Right renal cortex interstitium (tissue), 3 donors: ENCODE measurements around the gene HCRT. TPM values are rescaled to one million over a fixed set of nuclear protein-coding genes. Genes with fewer than 3 reads are reported as not detected.
"Not testable (repeated sequence)": the region's sequence is repeated elsewhere in the genome, so short reads cannot be mapped to it uniquely, and the experiment has no call there.

Source experiments
- DNase-seq, 3 donors: peaks; one replicate each; pipeline ENCODE4 v3.0.0-alpha.2; 2013; ENCODE audit warnings: low read depth in 3 of 3, low spot score in 2 of 3
- polyA plus RNA-seq, 3 donors: library from polyadenylated mRNA; unstranded; fragments of 120-200 nt; gene quantifications; one replicate each; pipeline ENCODE4 v1.2.1, GENCODE V29; 2013; ENCODE audit not compliant: insufficient read length in 3 of 3

HCRT gene, protein sequence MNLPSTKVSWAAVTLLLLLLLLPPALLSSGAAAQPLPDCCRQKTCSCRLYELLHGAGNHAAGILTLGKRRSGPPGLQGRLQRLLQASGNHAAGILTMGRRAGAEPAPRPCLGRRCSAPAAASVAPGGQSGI
- not detected for polyA plus RNA-seq

DNA sequence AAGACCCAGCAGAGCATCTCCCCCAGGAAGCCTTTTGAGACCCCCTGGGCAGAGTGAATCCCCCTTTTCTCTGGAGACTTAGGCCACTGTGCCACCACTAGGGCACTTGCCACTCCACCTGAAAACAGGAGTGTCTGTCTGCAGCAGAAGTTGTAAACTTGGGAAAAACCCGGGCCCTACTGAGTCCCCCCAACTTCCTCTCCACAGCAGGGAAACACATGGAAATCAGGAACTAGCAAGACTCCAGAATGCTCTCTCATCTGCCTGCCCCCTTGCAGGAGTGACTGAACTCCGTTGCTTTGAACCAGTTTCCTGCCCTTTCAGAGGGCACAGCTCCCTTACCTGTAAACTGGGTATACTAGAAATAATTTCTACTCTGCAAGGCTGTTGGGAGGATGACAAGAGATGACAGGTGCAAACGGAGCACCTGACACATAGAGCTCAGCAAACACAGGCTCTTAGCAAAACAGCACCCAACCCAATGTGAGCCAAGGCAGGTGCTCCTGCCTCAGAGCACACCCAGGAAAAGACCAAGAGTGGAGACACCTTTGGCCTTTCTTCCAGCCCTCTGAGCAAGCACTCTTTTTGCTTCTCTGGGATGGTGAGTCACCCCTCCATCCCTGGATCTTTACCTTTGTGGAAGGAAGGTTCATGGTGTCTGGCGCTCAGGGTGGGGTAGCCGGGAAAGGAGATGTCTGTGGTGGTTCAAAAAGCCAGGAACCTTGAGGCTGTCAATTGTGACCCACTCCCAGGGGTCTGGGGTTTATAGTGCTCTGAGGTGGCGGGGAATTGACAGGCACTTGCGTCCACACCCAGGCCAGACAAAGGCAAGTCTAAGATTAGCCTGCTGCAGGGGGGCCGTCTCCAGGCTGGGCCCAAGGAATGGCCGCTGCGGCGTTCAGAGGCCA, at the start of gene HCRT:
Gene HCRT, minus strand, starts transcription at position 740 of the 908 bp plus-strand sequence. Its CDS starts 87 bp downstream, at position 653.
- no peak for DNase-seq

DNA sequence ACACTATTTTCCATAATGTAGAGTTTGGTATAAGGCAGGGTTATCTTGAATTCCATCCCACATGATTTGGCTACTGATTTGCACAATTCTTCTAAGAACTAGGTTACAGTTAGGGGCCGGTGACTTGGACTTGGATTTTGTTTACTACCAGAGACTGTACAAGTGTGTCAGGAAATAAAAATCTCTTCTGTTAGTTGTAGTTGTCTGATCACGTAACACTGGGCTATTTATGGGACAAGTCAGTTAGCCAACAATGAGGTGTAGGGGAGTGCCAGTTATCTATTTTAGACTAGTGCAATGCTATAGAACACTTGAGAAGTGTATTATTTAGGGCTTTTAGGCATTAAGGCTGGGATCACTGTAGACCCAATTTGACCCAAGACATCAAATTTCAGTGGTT, 48.7 kb upstream of the HCRT start:
- DNase-seq: no peak

DNA sequence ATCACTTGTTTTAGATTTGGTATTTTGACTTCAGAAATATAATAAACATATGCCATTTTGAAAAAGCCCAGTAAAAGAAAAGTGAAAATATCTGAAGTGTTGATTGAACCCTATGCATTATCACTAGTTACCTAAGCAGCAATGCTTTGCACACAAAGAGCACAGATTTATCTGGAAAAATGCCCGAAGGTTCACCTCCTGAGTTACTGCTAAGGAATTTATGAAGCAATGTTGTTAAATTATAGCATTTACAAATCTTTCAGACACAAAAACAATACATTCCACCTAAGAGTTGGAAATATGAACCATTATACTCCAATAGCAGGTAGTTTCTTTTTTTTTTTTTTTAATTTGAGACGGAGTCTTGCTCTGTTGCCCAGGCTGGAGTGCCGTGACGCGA, 47.9 kb upstream of the HCRT start:
- no peak for DNase-seq

DNA sequence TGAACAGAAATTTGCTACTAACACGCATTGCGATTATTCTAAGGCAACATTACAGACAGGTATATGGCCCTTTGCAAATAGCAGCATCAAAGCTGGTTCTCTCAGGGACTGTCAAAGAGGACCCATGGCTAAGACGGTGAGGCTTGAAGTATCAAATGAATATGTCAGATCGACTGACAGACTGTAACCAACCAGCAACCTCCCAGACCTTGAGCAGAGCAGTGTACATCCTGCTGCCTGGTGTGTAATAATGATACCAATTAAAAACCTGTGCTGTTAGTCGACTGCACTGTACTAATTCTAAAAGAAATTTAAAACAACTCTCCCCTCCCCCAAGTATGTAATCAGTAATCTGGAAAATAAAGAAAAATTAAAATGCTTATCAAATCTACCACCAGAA, 45.0 kb upstream of the HCRT start:
- no peak for DNase-seq

DNA sequence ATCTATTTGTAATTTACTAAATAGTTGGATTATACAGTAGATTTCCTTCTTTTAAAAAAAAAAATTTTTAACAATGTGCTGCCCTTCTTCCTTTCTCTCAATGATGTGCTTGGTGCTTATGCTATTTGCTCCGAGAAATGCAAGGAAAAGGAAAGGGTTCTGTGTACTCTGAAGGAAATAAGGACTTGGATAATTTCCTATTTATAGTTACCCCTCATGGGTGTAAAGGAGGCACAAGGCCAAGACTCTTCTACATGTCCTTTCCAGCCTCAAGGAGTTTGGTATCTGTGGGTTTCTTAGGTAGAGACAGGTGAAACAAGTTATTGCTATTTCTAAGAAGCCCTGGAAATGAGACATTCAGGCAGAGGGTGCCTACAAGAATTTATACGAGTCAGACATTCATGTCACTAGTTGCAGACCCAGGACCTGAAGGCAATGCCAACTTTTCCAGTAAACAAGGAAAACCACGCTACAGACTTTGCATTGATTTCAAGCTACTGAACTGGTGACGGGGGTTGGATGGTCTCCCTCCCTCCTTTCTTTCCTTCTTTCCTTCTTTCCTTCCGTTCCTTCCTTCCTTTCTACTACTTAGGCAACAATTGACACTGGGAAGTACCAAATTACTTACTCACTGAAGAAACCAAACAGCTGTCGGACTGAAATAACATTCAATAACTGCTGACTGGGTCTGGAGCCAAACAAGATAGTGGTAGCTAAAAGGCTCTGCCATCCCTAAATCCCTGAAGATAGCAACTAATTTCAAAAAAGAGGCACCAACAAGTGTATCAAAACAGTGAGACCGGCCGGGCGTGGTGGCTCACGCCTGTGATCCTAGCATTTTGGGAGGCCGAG, 42.8 kb upstream of the HCRT start:
- no peak for DNase-seq

DNA sequence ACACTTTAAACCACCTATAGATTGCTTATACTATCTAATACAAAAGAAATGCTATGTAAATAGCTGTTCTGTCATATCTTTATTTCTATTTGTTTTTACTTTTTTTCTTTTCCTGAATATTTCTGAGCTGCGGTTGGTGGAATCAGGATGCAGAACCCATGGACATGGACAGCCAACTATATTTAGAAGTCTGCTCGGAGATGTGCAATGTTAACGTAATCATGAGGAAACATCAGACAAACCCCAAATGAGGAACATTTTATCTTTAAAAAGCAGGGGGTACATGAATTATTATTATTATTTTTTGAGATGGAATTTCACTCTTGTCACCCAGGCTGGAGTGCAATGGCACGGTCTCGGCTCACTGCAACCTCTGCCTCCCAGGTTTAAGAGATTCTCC, 40.4 kb upstream of the HCRT start:
- DNase-seq: no peak

DNA sequence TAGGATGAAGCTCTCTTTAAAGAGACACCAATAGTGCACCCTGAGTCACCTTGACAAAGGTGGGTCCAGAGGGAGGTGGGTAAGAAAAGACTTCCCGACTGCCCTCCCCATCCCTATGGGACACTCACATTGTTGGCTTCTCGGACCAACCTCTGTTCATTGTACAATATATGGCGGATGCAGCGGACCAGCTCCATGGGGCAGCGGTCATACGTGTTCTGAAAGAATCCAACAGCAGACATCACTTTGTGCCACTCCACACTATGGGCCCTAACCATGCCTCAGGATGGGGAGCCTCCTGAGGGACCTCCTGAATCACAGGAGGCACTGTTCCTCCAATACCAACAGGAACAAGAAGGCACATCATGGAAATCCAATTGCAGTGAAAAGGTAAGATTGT, 39.4 kb upstream of the HCRT start:
- DNase-seq: no peak

DNA sequence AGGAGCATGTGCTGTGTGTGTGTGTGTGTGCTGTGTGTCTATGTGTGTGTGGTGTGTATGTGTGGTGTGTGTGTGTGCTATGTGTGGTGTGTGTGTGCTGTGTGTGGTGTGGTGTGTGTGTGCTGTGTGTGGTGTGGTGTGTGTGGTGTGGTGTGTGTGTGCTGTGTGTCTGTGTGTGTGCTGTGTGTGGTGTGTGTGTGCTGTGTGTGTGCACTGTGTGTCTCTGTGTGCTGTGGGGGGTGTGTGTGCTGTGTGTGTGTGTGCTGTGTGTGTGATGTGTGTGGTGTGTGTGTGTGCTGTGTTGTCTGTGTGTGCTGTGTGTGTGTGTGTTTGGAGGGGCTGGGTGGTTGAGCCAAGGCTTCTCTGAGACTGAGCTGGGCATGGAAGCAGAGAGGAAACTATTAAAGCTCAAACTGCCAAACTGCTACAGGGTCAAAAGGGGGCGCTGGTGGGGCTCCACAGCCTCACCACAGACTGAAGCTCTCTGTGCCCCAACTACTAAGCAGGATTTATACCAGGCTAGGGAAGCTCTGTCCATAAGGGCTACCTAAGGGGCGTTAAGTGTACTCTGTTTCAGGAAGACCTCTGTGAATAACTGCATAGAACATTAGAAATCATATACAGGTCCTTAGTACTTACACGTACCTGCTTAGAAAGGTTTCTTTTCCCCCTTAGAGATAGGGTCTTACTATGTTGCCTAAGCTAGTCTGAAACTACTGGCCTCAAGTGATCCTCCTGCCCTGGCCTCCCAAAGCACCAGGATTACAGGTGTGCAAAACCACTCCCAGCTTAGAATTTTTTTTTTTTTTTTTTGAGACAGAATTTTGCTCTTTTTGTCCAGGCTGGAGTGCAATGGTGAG, 36.9 kb upstream of the HCRT start:
- no peak for DNase-seq

DNA sequence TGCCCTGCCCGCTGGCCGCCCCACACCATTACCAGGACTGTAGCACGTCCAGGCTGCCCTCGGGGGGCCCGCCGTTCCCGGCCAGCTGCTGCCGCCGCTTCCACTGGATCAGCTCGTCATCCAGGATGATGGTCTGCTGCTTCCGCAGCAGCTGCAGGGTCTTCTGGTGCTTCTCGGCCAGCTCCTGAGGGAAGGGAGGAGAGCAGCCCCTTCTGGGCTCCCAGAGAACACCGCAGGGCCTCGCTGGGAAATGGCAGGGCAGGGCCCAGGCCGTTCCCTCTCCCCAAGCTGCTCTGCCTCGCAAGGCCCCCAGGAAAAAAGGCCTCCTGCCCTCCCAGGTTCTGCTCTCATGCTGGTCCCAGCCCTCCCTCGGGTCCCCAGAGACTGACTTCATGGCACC, 34.0 kb upstream of the HCRT start:
- not testable (repeated sequence) for DNase-seq

DNA sequence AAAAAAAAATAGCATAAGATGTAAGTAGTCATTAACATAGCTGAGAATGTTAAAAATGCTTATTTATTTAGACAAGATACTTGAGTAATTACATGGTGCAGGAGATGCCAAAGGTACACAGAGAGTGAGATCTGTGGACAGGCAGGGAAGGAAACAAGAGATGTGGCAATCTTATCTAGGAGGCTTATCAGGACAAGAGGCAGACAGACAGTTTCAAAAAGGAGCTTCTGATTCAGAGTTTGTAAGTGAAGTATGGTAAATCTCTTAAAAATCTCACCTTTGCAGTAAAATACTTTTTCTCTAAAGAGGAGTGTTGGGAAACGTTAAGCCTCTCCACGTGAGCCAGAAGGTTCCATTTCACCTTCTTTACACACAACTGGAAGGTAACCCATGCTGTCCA, 28.9 kb upstream of the HCRT start:
- DNase-seq: no peak

DNA sequence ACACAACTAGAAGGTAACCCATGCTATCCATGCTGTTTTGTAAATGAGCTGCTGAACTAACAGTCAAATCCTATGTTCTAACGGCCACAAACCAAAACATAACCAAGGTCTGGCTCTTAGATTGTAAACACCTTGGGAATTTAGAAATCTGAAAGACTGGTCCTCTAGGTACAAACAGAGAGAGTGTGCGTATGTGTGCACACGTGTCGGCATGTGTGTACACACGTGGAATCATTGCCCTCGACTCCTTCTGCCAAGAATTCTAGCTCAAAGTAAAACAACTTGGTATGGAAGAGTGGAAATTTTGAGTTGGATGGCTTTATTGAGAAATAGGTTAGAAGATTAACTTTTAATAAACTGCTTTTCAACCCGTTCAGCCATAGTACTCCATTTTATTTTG, 27.1 kb upstream of the HCRT start:
- DNase-seq: no peak

DNA sequence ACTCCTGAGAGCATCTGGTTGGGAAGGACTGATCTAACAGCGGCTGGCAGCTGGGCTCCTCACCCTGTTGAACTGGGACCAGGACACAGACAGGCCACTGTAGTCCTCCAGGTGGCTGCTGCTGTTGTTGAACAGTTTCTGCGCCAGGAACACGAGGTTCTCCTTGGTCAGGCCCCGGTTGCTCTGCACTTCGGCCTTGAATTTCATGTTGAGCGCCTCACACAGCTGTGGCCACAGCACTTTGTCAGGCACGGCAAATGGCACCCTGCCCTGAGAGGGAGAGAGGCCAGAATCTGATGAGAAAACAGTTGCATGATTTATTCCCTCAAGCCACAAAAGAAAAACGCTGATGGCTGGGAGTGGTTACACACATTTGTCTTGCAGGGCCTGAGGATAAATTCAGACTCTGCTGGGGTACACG, 26.7 kb upstream of the HCRT start:
- not testable (repeated sequence) for DNase-seq

DNA sequence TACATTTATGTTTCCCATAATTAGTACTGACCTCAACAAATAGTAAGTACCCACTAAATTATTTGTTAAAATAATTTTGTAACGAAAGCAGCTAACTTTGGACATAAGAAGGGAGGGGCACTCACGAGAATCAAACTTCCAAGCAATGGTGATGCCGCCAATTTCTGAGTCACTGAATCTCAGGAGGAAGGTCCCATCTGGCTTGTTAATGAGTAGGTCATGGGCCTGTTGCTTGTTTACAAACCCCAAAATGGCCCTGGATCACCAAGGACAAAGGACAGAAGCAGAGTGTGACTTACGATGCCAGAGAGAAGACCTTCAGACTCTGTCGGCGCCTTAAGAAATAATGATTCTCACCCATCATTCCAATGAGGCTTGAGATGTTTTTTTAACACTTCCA, 24.8 kb upstream of the HCRT start:
- no peak for DNase-seq

DNA sequence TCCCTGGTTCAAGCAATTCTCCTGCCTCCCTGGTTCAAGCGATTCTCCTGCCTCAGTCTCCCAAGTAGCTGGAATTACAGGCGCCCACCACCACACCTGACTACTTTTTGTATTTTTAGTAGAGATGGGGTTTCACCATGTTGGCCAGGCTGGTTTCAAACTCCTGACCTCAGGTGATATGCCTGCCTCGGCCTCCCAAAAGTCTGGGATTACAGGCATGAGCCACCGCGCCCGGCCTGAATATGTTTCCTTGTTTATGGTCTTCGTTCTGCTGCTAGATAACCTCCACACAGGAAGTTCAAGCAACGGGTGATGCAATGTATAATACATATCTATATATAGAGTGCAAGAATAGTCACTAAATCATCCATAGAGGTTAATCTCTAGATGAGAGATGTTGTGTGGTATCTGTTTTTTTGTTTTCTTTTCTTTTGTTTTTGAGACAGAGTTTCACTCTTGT, 20.9 kb upstream of the HCRT start:
- DNase-seq: not testable (repeated sequence)

DNA sequence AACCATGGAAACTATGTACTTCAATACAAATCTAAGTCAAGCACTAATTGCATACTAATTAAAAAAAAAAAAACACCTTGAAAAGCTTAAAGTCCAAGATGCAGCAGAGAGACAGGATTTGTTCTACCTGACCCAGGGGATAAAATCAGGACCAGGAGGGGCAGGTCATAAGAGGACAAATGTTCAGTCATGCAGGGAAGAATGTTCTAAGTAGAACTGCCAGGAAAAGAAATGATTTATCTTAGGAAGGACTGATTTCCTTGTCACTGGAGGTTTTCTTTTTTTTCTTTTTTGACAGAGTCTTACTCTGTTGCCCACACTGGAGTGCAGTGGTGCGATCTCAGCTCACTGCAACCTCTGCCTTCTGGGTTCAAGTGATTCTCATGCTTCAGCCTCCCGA, 18.1 kb upstream of the HCRT start:
- DNase-seq: no peak

DNA sequence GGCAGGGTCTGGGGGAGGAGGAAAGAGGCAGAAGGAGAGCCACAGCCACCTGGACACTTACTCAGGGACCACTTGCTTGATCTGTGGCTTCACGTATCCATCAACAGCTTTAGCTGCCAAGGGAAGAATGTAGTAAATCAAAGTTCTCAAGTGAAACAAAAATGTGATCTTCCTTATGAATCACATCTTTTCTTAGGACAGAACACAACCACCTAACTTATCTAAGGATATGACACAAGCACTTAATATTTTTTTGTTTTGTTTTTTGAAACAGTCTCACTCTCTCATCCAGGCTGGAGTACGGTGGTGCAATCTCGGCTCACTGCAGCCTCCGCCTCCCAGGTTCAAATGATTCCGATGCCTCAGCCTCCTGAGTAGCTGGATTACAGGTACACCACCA, 17.4 kb upstream of the HCRT start:
- DNase-seq: no peak

DNA sequence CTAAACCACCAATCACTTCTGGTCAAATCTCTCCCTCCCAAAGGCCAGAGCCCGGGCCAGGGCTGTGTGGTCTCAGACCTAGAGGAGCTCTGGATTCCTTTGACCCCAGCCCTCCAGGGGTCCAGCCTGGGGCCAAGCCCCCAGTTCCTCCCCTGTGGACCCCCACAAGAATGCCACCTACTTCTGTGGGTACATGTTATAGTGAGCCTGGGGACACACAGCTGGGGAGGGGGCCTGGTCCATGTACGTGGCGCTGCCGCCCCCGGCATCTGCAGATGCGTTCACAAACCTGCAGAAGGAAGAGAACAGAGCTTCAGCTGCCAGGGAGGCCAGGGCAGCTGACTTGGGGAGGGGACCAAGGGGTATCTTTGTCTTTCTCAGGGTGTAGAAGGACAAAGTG, 16.9 kb upstream of the HCRT start:
- no peak for DNase-seq

DNA sequence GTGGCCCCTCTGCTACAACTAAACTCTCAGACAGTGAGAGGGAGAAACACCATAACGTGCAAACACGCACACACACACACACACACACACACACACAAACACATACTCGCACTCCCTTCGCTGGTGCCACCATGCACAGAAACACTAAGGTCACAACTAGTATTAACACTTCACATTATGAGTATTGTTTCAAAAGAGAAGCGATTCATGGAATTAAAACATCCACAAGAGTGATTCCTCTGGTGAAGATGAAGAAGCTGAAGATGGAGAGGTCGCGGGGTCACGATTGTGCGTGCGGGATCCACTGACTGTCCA, 16.2 kb upstream of the HCRT start:
- no peak for DNase-seq

DNA sequence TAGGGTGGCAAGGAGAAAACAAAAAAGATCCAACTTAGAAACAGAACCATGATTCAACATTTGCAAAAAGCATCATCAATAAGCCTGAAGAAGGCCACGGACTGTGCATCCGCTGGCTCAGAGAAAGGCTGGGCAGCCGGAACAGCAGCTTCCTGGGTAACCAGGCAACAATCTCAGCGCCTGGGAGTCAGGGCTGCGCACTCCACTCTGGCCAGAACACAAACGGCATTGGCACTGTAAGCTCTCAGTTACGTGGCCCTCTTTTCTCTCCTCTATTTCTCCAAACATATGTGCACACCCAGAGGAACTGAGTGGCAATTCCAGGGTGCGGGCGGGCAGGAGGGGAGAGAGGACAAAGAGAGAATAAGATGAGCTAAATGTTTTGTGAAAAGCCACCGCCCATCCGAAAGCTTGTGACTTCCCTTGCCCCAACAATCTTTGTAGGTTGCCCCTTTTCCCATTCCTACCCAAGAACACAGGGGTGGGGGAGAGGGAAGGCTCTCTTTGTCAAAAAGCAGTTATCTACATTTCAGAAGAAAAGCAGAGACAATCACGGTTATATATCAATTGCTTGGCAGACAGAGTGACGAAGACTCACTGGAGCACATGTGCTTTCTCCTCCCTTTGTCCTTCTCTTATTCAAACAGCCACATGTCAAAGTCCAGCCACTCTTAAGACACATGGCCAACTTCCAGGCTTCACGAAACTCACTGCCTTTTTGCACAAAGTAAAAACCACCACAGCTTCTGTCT, 15.6 kb upstream of the HCRT start:
- DNase-seq: no peak
